ENCODE data around the gene TRIM63.

- TF ChIP-seq POLR2A (IDR thresholded peaks at IDR 0.05; ENCODE audit: extremely low read depth, insufficient read length) = no peak
- no peak for TF ChIP-seq MYC (IDR thresholded peaks at IDR 0.05; ENCODE audit: low read depth, low read length)
- no peak for TF ChIP-seq CTCF (IDR thresholded peaks at IDR 0.05; ENCODE audit: low read depth, low read length)
Observed at GRCh38 chr1:26016953-26017545, 50.4 kb downstream of the TRIM63 start.
